Activated CD8-positive, alpha-beta memory T cell treated with anti-CD3 and anti-CD28 coated beads for 24 hours (primary cell): ENCODE results near the gene RPS4Y1.

Experiments used
- DNase-seq: peaks from one replicate; pipeline ENCODE4 v3.0.0-alpha.2; 2020

Gene RPS4Y1

DNA sequence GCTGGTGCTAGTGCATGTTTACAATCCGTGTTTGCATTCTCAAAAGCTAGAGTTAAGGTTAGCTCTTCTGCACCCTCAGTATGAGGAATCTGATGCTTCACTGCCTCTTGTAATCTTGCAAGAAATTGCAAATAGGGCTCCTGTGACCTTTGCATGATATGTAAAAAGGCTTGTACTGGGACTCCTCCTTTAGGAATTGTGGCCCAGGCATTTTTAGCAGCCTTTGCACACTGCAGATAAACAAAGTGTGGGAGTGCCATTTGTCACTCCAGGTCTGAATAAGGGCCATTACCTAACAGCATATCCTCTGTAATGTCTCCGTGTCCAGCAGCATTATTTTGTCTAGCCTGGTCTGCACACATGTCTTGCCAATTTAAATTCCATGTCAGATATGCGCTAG lies 44.5 kb downstream of the RPS4Y1 start:
- DNase-seq, result no peak

DNA sequence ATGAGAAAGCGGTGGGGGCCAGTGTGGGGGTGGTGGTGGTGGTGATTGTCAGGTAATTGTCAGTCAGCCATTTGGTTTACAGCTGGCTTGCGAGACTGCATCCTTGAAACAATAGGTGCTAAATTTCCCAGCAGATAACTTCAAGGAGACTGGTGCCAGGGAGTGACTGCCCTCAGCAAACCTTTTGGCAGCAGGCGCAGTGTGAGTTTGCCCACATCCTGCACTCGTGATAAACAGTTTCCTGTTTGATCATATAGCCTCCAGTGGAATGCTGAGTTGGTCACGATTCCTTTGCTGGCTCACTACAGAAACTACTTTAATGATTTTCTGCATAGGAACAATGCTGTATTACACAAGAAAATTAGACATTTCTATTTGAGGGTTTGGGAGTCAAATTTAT lies 46.0 kb downstream of the RPS4Y1 start:
- no peak for DNase-seq

DNA sequence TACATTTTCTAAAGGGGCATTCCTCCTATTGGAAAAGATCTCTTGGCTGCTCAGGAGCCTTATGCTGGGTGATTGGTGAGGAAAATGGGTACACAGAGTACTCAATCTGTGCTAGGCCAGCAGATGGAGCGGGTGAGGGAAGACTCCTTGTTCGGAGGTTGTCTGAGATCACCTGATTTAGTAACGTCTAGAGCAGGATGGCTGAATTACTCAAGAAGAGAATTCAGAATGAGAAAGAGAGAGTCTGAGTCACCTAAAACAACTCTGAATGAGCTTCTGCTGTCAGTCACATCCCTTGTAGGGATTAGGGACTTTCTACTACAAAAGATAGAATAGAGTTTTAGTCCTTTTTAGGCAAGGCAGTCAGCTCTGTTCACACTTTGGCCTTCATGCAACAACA lies 46.6 kb downstream of the RPS4Y1 start:
- no peak for DNase-seq

DNA sequence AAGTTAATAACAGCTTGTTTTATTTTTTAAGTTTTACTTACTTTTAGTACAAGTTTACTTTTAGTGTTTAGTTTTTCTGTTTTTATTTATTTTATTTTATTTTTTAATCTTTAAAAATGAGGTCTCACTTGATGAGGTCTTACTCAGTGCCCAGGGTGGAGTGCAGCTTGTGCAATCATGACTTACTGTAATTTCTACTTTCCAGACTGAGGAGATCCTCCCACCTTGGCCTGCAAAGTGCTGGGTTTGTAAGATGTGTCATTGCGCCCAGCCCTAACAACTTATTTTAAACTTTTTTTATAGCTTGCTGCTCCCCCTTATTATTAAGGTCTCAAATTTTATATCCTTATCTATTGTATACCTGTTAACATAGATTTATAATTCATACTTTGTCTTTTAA lies 52.1 kb downstream of the RPS4Y1 start:
- DNase-seq, result no peak

DNA sequence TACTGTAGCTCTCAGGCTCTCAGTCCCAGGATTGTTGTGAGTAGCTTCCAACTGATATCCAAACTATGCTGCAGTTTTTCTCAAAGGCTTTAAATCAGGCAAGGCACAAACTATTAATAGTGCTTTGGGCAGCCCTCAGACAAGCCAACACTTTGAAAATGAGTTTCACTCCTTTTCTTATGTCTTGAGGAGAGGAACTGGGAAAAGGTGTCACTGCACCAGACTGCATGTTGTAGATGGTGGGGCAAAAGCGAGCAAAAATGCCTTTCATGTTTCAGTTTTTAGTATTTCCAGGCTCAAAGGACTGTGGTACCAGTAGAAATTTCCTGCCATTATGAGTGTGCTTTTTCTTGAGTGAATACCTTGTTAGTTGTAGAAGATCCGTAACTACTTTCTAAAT lies 54.6 kb downstream of the RPS4Y1 start:
- no peak for DNase-seq

DNA sequence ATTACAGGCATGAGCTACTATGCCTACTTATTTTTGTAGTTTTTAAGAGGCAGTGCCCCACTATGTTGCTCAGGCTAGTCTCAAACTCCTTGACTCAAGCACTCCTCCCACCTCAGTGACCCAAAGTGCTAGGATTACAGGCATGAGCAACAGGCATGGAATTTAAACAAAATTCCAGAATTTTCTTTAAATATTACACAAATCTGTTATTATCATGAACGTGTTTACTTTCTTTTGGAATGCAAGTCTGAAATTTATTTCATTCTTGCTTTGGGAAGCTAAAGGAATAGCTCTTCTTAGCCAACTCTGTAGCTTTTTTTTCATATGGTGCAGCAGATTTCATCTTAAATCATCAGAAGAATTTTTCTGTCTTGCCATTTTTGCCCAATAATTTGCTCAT lies 66.0 kb downstream of the RPS4Y1 start:
- DNase-seq, result no peak

DNA sequence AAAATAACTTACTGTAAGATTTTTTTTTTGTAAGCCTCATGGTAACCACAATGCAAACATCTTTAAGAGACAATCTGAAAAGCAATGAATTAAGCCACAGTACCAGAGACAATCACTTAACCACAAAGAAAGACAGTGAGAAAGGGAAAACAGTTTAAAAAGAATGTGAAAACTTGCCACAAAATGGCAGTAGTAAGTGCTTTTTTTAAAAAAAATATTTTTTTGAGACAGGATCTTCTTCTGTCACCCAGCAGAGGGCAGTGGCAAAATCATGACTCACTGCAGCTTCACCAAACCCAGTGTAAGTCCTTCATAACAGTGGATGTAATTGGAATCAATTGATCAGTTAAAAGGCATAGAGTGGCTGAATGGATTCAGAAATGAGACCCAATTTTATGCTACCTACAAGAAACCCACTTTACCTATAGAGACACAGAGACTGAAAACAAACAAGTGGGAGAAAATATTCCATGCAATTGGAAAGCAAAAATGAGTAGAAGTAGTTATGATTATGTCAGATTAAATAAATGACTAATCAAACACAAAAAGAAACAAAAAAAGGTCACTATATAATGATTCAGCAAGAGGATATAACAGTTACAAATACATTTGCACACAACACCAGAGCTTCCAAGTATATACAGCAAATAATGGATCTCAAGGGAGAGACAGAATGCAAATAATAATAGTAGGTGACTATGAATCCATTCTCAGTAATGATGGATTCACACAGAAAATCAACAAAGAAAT lies 71.8 kb downstream of the RPS4Y1 start:
- no peak for DNase-seq
